ENCODE data around the gene CNTN1. TPM values are rescaled to one million over a fixed set of nuclear protein-coding genes. Genes with fewer than 3 reads are reported as not detected.

CNTN1 gene
- total RNA-seq, 1 experiment from 2014 or later = 6.5 TPM

DNA sequence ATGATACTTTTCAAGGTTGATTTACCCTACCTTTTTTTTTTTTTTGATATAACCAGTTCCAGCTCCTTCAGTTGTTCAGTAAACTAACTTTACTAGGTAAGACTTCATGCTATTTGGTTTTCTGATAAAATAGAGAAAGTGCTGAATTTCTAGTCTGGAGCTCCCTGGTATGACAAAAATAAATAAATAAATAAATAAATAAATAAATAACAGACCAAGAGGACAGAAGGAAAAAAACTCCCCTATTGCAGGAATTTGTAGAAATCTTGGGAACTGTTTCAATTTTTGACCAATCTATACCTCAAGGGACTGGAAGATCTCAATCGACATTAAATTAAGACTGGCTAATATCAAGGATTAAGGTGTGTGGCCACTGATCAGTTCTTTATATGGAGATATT, 265.2 kb downstream of the CNTN1 start:
- Histone ChIP-seq H4K5ac (ENCODE audit: insufficient read length, low read depth, low read length) (no peak overlapping the region), H3K23ac (ENCODE audit: insufficient read length, low read depth, low read length) (no peak overlapping the region), H3K27me3 (ENCODE audit: insufficient read depth, low read length) (no peaks in the 10 kb centered on the region), H4K20me1 (ENCODE audit: control insufficient read depth, insufficient read depth, insufficient read length) (no peaks in the 10 kb centered on the region), H3K56ac (ENCODE audit: insufficient read length, low read depth, low read length) (no peak overlapping the region), H2BK120ac (ENCODE audit: low read depth, low read length, poor library complexity, severe bottlenecking) (no peak overlapping the region), H3K79me2 (ENCODE audit: insufficient read depth, low read length) (no peaks in the 10 kb centered on the region), H4K91ac (ENCODE audit: insufficient read length, low read depth, low read length) (no peak overlapping the region), H3K18ac (ENCODE audit: insufficient read length, low read depth, low read length) (no peak overlapping the region), H2BK5ac (ENCODE audit: insufficient read length, low read length) (no peak overlapping the region), H2BK20ac (ENCODE audit: low read depth, low read length, poor library complexity, severe bottlenecking) (no peak overlapping the region), H3K79me1 (ENCODE audit: insufficient read depth, low read depth, low read length, poor library complexity, severe bottlenecking) (no peaks in the 10 kb centered on the region), H3K4me1 (ENCODE audit: insufficient read depth, low read length) (no peaks in the 10 kb centered on the region), H3K23me2 (ENCODE audit: insufficient read length, low read depth, low read length, poor library complexity, severe bottlenecking) (no peaks in the 10 kb centered on the region), H2BK12ac (ENCODE audit: insufficient read length, low read depth, low read length) (no peak overlapping the region), H3K9ac (ENCODE audit: extremely low read depth, insufficient read length, low read length) (no peak overlapping the region), H3K4ac (ENCODE audit: low read depth, low read length) (no peak overlapping the region), H3K4me2 (ENCODE audit: insufficient read depth, insufficient read length, low read length) (no peak overlapping the region), H4K8ac (replicated peaks; ENCODE audit: insufficient read length, low read depth, low read length) (no peak overlapping the region), H3K9me3 (ENCODE audit: control insufficient read depth, low read depth, low read length) (no peaks in the 10 kb centered on the region), H2AK5ac (ENCODE audit: insufficient read length, low read length) (no peak overlapping the region), H2AFZ (ENCODE audit: low read length) (no peak overlapping the region), H3K14ac (ENCODE audit: insufficient read depth, low read length) (no peak overlapping the region), H2BK15ac (ENCODE audit: low read depth, low read length) (no peak overlapping the region), H3K27ac (ENCODE audit: insufficient read length, low read depth, low read length) (no peak overlapping the region), H3T11ph (ENCODE audit: low read length) (no peak overlapping the region)
- H3K4me1 Mint-ChIP-seq = peaks cover 0 to 2% of the 10 kb centered on the region in 2 experiments; a peak in 1 of 4 replicates
- no peak overlapping the region for H3K4me3 Mint-ChIP-seq
- no peaks in the 10 kb centered on the region; the same call in 1 of the 2 replicates for H3K27me3 Mint-ChIP-seq (ENCODE audit: low read depth)
- no peaks in the 10 kb centered on the region for H3K9me3 Mint-ChIP-seq
- TF ChIP-seq CTCF (conservative IDR thresholded peaks at IDR 0.05) = no peak
- no peak overlapping the region for H3K27ac Mint-ChIP-seq
- no peaks in the 10 kb centered on the region for H3K36me3 Mint-ChIP-seq (ENCODE audit: insufficient read depth in 1 of 3, low read depth in 3 of 3)
- no CpG with 5 or more reads among the region's 1 CpG for whole genome bisulfite sequencing (ENCODE audit: extremely low coverage, insufficient read length, low lambda C conversion rate)
- no peak for DNase-seq

Measured in H9 (cell line).